DOHH2 (cell line): ENCODE results near the gene LRRC73.

ENCODE experiments used
- EZH2phosphoT487 ChIP-seq: fragments of 200-600 bp; sonication (generic); IDR thresholded peaks from 2 replicates; pipeline ENCODE4 v1.6.1; 2017; ENCODE audit warnings: borderline replicate concordance, mild to moderate bottlenecking, antibody characterized with exemption, low read length, moderate library complexity, mixed read lengths
- TF ChIP-seq, protein P1 (sequence below): fragments of 200-600 bp; sonication (generic); IDR thresholded peaks from one replicate; pipeline ENCODE4 v1.5.1; 2014; ENCODE audit warnings: antibody characterized with exemption, mild to moderate bottlenecking, low read depth, low read length; ENCODE audit not compliant: poor library complexity, severe bottlenecking

DNA sequence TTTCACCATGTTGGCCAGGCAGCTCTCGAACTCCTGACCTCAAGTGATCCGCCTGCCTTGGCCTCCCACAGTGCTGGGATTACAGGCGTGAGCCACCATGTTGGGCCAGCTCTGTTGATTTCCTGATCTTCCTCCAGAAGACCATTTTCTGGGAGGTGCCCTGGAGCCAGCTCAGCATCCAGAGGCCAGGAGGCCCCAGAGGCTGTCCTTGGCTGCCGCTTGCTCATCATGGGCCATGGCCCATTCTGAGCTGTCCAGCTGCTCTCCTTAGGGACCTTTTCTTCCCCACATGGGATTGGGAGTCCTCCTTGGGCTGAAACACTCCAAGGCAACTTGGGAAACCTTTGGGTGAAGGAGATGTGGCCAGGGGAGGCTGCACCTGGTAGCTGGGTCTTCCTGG lies 15.4 kb downstream of the LRRC73 start:
- TF ChIP-seq, protein P1, sequence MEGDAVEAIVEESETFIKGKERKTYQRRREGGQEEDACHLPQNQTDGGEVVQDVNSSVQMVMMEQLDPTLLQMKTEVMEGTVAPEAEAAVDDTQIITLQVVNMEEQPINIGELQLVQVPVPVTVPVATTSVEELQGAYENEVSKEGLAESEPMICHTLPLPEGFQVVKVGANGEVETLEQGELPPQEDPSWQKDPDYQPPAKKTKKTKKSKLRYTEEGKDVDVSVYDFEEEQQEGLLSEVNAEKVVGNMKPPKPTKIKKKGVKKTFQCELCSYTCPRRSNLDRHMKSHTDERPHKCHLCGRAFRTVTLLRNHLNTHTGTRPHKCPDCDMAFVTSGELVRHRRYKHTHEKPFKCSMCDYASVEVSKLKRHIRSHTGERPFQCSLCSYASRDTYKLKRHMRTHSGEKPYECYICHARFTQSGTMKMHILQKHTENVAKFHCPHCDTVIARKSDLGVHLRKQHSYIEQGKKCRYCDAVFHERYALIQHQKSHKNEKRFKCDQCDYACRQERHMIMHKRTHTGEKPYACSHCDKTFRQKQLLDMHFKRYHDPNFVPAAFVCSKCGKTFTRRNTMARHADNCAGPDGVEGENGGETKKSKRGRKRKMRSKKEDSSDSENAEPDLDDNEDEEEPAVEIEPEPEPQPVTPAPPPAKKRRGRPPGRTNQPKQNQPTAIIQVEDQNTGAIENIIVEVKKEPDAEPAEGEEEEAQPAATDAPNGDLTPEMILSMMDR, result no peak
- TF ChIP-seq EZH2phosphoT487, result no peak
